Measurements from ENCODE around the gene ABCC1.

DNA sequence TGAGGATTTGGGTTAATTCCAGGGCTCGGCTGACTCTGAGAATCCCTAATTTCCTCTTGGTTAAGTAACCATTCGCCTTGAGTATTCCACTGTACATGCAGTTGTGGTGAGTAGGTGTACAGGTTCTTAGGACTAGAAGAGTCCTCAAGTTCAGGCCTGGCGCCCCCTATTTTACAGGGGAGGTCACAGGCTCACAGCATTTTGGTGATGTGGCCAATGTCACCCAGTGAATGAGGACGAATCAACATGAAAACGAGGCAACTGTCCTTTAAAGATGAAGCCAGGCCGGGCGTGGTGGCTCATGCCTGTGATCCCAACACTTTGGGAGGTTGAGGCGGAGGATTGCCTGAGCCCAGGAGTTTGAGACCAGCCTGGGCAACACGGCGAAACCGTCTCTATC lies 218.5 kb downstream of the ABCC1 start:
- no peak for TF ChIP-seq POLR2A (IDR thresholded peaks at IDR 0.05)
- TF ChIP-seq, protein P1, sequence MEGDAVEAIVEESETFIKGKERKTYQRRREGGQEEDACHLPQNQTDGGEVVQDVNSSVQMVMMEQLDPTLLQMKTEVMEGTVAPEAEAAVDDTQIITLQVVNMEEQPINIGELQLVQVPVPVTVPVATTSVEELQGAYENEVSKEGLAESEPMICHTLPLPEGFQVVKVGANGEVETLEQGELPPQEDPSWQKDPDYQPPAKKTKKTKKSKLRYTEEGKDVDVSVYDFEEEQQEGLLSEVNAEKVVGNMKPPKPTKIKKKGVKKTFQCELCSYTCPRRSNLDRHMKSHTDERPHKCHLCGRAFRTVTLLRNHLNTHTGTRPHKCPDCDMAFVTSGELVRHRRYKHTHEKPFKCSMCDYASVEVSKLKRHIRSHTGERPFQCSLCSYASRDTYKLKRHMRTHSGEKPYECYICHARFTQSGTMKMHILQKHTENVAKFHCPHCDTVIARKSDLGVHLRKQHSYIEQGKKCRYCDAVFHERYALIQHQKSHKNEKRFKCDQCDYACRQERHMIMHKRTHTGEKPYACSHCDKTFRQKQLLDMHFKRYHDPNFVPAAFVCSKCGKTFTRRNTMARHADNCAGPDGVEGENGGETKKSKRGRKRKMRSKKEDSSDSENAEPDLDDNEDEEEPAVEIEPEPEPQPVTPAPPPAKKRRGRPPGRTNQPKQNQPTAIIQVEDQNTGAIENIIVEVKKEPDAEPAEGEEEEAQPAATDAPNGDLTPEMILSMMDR (IDR thresholded peaks at IDR 0.05): no peak
